Tibial nerve (tissue), 4 donors: Measurements from ENCODE around the gene ANKHD1. TPM values are rescaled to one million over a fixed set of nuclear protein-coding genes. Genes with fewer than 3 reads are reported as not detected.

Experiments
- DNase-seq, 2 donors: peaks; one replicate each; pipeline ENCODE4 v3.0.0-alpha.2; 2019; ENCODE audit warnings: low spot score in 2 of 2
- H3K27ac ChIP-seq, 4 donors: fragments of 200-600 bp; sonication (generic) in 3 of 4; one replicate each; pipeline ENCODE4 v1.5.1; 2017 to 2019; ENCODE audit warnings: mild to moderate bottlenecking in 1 of 4
- H3K27me3 ChIP-seq, 2 donors: fragments of 200-600 bp; sonication (generic) in 1 of 2; one replicate each; pipeline versions ENCODE4 v1.5.1 to v1.6.0; 2017 to 2019
- H3K36me3 ChIP-seq, 3 donors: fragments of 200-600 bp; sonication (generic); one replicate each; pipeline ENCODE4 v1.5.1; 2018 to 2019
- H3K4me1 ChIP-seq, 4 donors: fragments of 200-600 bp; sonication (generic) in 3 of 4; one replicate each; pipeline ENCODE4 v1.5.1; 2017 to 2019
- H3K4me3 ChIP-seq, 4 donors: fragments of 200-600 bp; sonication (generic) in 3 of 4; one replicate each; pipeline ENCODE4 v1.5.1; 2017 to 2019; ENCODE audit warnings: mild to moderate bottlenecking in 1 of 4, moderate library complexity in 1 of 4
- H3K9me3 ChIP-seq, 4 donors: fragments of 200-600 bp; sonication (generic) in 3 of 4; one replicate each; pipeline ENCODE4 v1.5.1; 2017 to 2019
- CTCF ChIP-seq, 5 experiments: fragments of 200-600 bp in 3 of 5; fragments of 450-650 bp in 2 of 5; sonication (generic) in 3 of 5; IDR thresholded peaks; one replicate each; pipeline ENCODE4 v1.5.1; 2016 to 2019; ENCODE audit warnings: antibody characterized with exemption in 5 of 5, mild to moderate bottlenecking in 3 of 5, moderate library complexity in 2 of 5
- EP300 ChIP-seq, 2 donors: sonication (generic); formaldehyde crosslinking; IDR thresholded peaks; one replicate each; pipeline ENCODE4 v1.6.1; 2017; ENCODE audit warnings: antibody characterized with exemption in 2 of 2, mild to moderate bottlenecking in 1 of 2
- POLR2A ChIP-seq, 2 donors: fragments of 450-650 bp; IDR thresholded peaks; one replicate each; pipeline ENCODE4 v1.6.1; 2017; ENCODE audit warnings: antibody characterized with exemption in 2 of 2, mild to moderate bottlenecking in 2 of 2, moderate library complexity in 2 of 2
- WGBS, 2 donors: methylation state at CpG; one replicate each; pipeline ENCODE4 v1.1.5; 2018; 5-methylcytosine and 5-hydroxymethylcytosine counted together
- total RNA-seq, 4 donors: library from RNA; depleted of rRNA; stranded (reverse); fragments of >200 nt; gene quantifications; one replicate each; pipeline ENCODE4 v1.1.0, GENCODE V29; 2016

ANKHD1 gene
- total RNA-seq, 4 donors from 2014 or later = 119 to 212 (median 162) TPM

- H3K27me3 ChIP-seq = no peaks in the 10 kb centered on the region
- no peaks in the 10 kb centered on the region for H3K9me3 ChIP-seq
- WGBS, 2 donors = 82 to 84% methylated on average over 4 of the region's 4 CpGs
- no peak for TF ChIP-seq EP300 (IDR thresholded peaks at IDR 0.05)
- TF ChIP-seq POLR2A (IDR thresholded peaks at IDR 0.05) = no peak
- TF ChIP-seq CTCF (IDR thresholded peaks at IDR 0.05) = no peak
- no peak for DNase-seq
- H3K36me3 ChIP-seq = peaks cover 4 to 96% (median 24%) of the 10 kb centered on the region in 3 donors
- H3K4me1 ChIP-seq = no peaks in the 10 kb centered on the region
- H3K4me3 ChIP-seq = no peak overlapping the region
- H3K27ac ChIP-seq = no peak overlapping the region
Observed at GRCh38 chr5:140509898-140510297, 108.3 kb downstream of the ANKHD1 start.

GRCh38 chr5:140513124-140513523 lies 111.5 kb downstream of the ANKHD1 start:
- Histone ChIP-seq H3K36me3 (peaks cover 4 to 75% (median 20%) of the 10 kb centered on the region in 3 donors), H3K4me1 (no peaks in the 10 kb centered on the region)
- no peak for TF ChIP-seq CTCF (IDR thresholded peaks at IDR 0.05)
- no peak for TF ChIP-seq EP300 (IDR thresholded peaks at IDR 0.05)
- TF ChIP-seq POLR2A (IDR thresholded peaks at IDR 0.05) = no peak

GRCh38 chr5:140524003-140524402 lies 122.4 kb downstream of the ANKHD1 start:
- Histone ChIP-seq H3K4me3 (no peak overlapping the region), H3K27me3 (no peaks in the 10 kb centered on the region), H3K36me3 (peaks cover 0 to 55% (median 7%) of the 10 kb centered on the region in 3 donors), H3K4me1 (no peaks in the 10 kb centered on the region), H3K27ac (no peak overlapping the region), H3K9me3 (no peaks in the 10 kb centered on the region)
- no peak for TF ChIP-seq POLR2A (IDR thresholded peaks at IDR 0.05)
- no peak for TF ChIP-seq EP300 (IDR thresholded peaks at IDR 0.05)
- no peak for TF ChIP-seq CTCF (IDR thresholded peaks at IDR 0.05)
- DNase-seq = no peak
- WGBS, 2 donors = 94 to 96% methylated on average over 2 of the region's 2 CpGs

More at GRCh38 chr5:140513124-140513523, 111.5 kb downstream of the ANKHD1 start:
- Histone ChIP-seq H3K4me3 (no peak overlapping the region), H3K27me3 (no peaks in the 10 kb centered on the region), H3K27ac (no peak overlapping the region), H3K9me3 (no peaks in the 10 kb centered on the region)
- no peak for DNase-seq
- 97 to 99% methylated on average over 2 of the region's 2 CpGs for WGBS, 2 donors

GRCh38 chr5:140540227-140540626 lies 138.6 kb downstream of the ANKHD1 start:
- H3K27ac ChIP-seq = no peak overlapping the region
- H3K4me3 ChIP-seq = no peak overlapping the region
- H3K4me1 ChIP-seq = no peaks in the 10 kb centered on the region
- 93 to 95% methylated on average over 1 of the region's 1 CpG for WGBS, 2 donors
- H3K27me3 ChIP-seq = no peaks in the 10 kb centered on the region
- DNase-seq = no peak
- no peaks in the 10 kb centered on the region for H3K9me3 ChIP-seq
- TF ChIP-seq POLR2A (IDR thresholded peaks at IDR 0.05) = no peak
- TF ChIP-seq EP300 (IDR thresholded peaks at IDR 0.05) = no peak
- no peak for TF ChIP-seq CTCF (IDR thresholded peaks at IDR 0.05)
- H3K36me3 ChIP-seq = peaks cover 0 to 99% (median 2%) of the 10 kb centered on the region in 3 donors

GRCh38 chr5:140542972-140543371 lies 141.3 kb downstream of the ANKHD1 start:
- no peak for DNase-seq
- no peaks in the 10 kb centered on the region for H3K27me3 ChIP-seq
- peaks cover 0 to 72% (median 2%) of the 10 kb centered on the region in 3 donors for H3K36me3 ChIP-seq
- H3K4me3 ChIP-seq = no peak overlapping the region
- WGBS, 2 donors = 80 to 83% methylated on average over 5 of the region's 5 CpGs
- no peaks in the 10 kb centered on the region for H3K9me3 ChIP-seq
- peaks cover 3 to 10% (median 8%) of the 10 kb centered on the region in 4 donors for H3K4me1 ChIP-seq
- TF ChIP-seq CTCF (IDR thresholded peaks at IDR 0.05) = no peak
- no peak for TF ChIP-seq POLR2A (IDR thresholded peaks at IDR 0.05)
- no peak for TF ChIP-seq EP300 (IDR thresholded peaks at IDR 0.05)
- H3K27ac ChIP-seq = no peak overlapping the region
